Measurements from ENCODE around the gene ADH1C.

GRCh38 chr4:99330648-99331047 lies 21.9 kb downstream of the ADH1C start:
- TF ChIP-seq CEBPB (IDR thresholded peaks at IDR 0.05) (no peak), MAX (IDR thresholded peaks at IDR 0.05) (no peak), CREB1 (IDR thresholded peaks at IDR 0.05; ENCODE audit: low read depth) (no peak)
